GM20000 (cell line): ENCODE results near the gene C14orf93.
"Not testable (repeated sequence)": the region's sequence is repeated elsewhere in the genome, so short reads cannot be mapped to it uniquely, and the experiment has no call there.

Experiments used
- DNase-seq: peaks from one replicate; pipeline ENCODE4 v3.0.0; 2012; ENCODE audit warnings: low spot score
- CTCF ChIP-seq: IDR thresholded peaks from 2 replicates; pipeline ENCODE4 v1.5.1; 2012; ENCODE audit warnings: mild to moderate bottlenecking, control low read depth; ENCODE audit errors: extremely low read depth, missing control alignments

Gene C14orf93

GRCh38 chr14:22977434-22977683 is 32.6 kb downstream of the C14orf93 start:
- no peak for DNase-seq
- TF ChIP-seq CTCF = no peak

- no peak for DNase-seq
- no peak for TF ChIP-seq CTCF
These were observed 33.1 kb downstream of the C14orf93 start for GRCh38 chr14:22976620-22977433.

GRCh38 chr14:22974530-22975313 is 35.2 kb downstream of the C14orf93 start:
- no peak for DNase-seq
- no peak for TF ChIP-seq CTCF

- peak; percentile 43 for TF ChIP-seq CTCF
- peak; percentile 62 for DNase-seq
These were observed 36.5 kb downstream of the C14orf93 start for GRCh38 chr14:22973217-22974032.

- DNase-seq = no peak
- no peak for TF ChIP-seq CTCF
These were observed 37.5 kb downstream of the C14orf93 start for GRCh38 chr14:22972313-22972930.

GRCh38 chr14:22971152-22971551 is 38.8 kb downstream of the C14orf93 start:
- no peak for DNase-seq
- no peak for TF ChIP-seq CTCF

- no peak for DNase-seq
These were observed 43.1 kb downstream of the C14orf93 start for GRCh38 chr14:22966783-22967269.

GRCh38 chr14:22965916-22966782 is 43.8 kb downstream of the C14orf93 start:
- DNase-seq = not testable (repeated sequence)

More at GRCh38 chr14:22966783-22967269, 43.1 kb downstream of the C14orf93 start:
- TF ChIP-seq CTCF = no peak
